GM23338 (cell line): Measurements from ENCODE around the gene CD6. TPM values are rescaled to one million over a fixed set of nuclear protein-coding genes. Genes with fewer than 3 reads are reported as not detected.

ENCODE experiments used
- ATAC-seq: fragments of 200-7000 bp; cut with Tn5 transposase; 3 replicates; pipeline ENCODE4 v1.9.1; 2020
- DNase-seq: peaks from one replicate; pipeline ENCODE4 v3.0.0-alpha.2; 2015; ENCODE audit warnings: low spot score
- H2AFZ ChIP-seq: fragments of 200-600 bp; sonication (generic); 2 replicates; pipeline ENCODE4 v1.8.0; 2016; ENCODE audit warnings: antibody characterized with exemption, mild to moderate bottlenecking, moderate library complexity
- H3F3A ChIP-seq: fragments of 200-600 bp; sonication (generic); replicated peaks from 2 replicates; pipeline ENCODE4 v1.8.0; 2017; ENCODE audit warnings: antibody characterized with exemption, mixed run types, low read depth
- H3K27ac ChIP-seq: fragments of 200-600 bp; sonication (generic); 2 replicates; pipeline ENCODE4 v1.6.1; 2016; ENCODE audit warnings: low read depth
- H3K27me3 ChIP-seq: fragments of 200-600 bp; sonication (generic); 2 replicates; pipeline ENCODE4 v1.8.0; 2016; ENCODE audit warnings: mild to moderate bottlenecking, mixed run types, moderate library complexity; ENCODE audit not compliant: insufficient read depth
- H3K36me3 ChIP-seq: fragments of 200-600 bp; sonication (generic); 2 replicates; pipeline ENCODE4 v1.8.0; 2016; ENCODE audit warnings: mild to moderate bottlenecking; ENCODE audit not compliant: insufficient read depth
- H3K4me1 ChIP-seq: fragments of 200-600 bp; sonication (generic); 2 replicates; pipeline ENCODE4 v1.8.0; 2016; ENCODE audit warnings: mild to moderate bottlenecking, moderate library complexity; ENCODE audit not compliant: insufficient read depth
- H3K4me2 ChIP-seq: fragments of 200-600 bp; sonication (generic); 2 replicates; pipeline ENCODE4 v1.7.1; 2017; ENCODE audit warnings: mixed run types
- H3K4me3 ChIP-seq: fragments of 200-600 bp; sonication (generic); 2 replicates; pipeline ENCODE4 v1.6.1; 2016; ENCODE audit warnings: mixed run types
- H3K79me2 ChIP-seq: fragments of 200-600 bp; sonication (generic); replicated peaks from 2 replicates; pipeline ENCODE4 v1.8.0; 2017; ENCODE audit warnings: mild to moderate bottlenecking; ENCODE audit not compliant: insufficient read depth
- H3K9me2 ChIP-seq: fragments of 200-600 bp; sonication (generic); 2 replicates; pipeline ENCODE4 v1.8.0; 2017; ENCODE audit not compliant: insufficient read depth
- H4K20me1 ChIP-seq: fragments of 200-600 bp; sonication (generic); replicated peaks from 2 replicates; pipeline ENCODE4 v1.8.0; 2017; ENCODE audit warnings: mild to moderate bottlenecking; ENCODE audit not compliant: insufficient read depth
- H3K27ac Mint-ChIP-seq: 2 replicates; pipeline ENCODE4 v1.8.0; 2020; ENCODE audit warnings: inconsistent platforms, mild to moderate bottlenecking, moderate library complexity, mixed read lengths
- H3K27me3 Mint-ChIP-seq: 3 replicates; pipeline ENCODE4 v1.8.0; 2022; ENCODE audit warnings: low read depth, mild to moderate bottlenecking, moderate library complexity, mixed read lengths, inconsistent platforms; ENCODE audit not compliant: insufficient read depth, poor library complexity
- H3K36me3 Mint-ChIP-seq: 3 replicates; pipeline ENCODE4 v1.8.0; 2021; ENCODE audit warnings: low read depth, mild to moderate bottlenecking, inconsistent platforms, moderate library complexity, mixed read lengths
- H3K4me1 Mint-ChIP-seq: 3 replicates; pipeline ENCODE4 v1.8.0; 2020; ENCODE audit warnings: mild to moderate bottlenecking, inconsistent platforms, mixed read lengths
- H3K4me3 Mint-ChIP-seq: 3 replicates; pipeline ENCODE4 v1.8.0; 2021; ENCODE audit warnings: moderate library complexity, mild to moderate bottlenecking, inconsistent platforms, mixed read lengths
- H3K9me3 Mint-ChIP-seq: 3 replicates; pipeline ENCODE4 v1.8.0; 2020; ENCODE audit warnings: moderate library complexity, mild to moderate bottlenecking, inconsistent platforms, mixed read lengths
- CREB1 ChIP-seq: fragments of 250-450 bp; sonication (Bioruptor Pico); IDR thresholded peaks from 2 replicates; pipeline ENCODE4 v1.5.0; 2020; ENCODE audit warnings: low read depth, mild to moderate bottlenecking, moderate library complexity
- EZH2 ChIP-seq: fragments of 200-600 bp; sonication (generic); IDR thresholded peaks from one replicate; pipeline ENCODE4 v1.8.0; 2017; ENCODE audit warnings: antibody characterized with exemption, mild to moderate bottlenecking, low read depth; ENCODE audit not compliant: unreplicated experiment
- EZH2phosphoT487 ChIP-seq: fragments of 200-600 bp; sonication (generic); IDR thresholded peaks from one replicate; pipeline ENCODE4 v1.8.1; 2018; ENCODE audit warnings: antibody characterized with exemption; ENCODE audit not compliant: unreplicated experiment
- JUNB ChIP-seq: IDR thresholded peaks from one replicate; pipeline ENCODE4 v1.6.1; 2016; ENCODE audit warnings: antibody characterized with exemption; ENCODE audit not compliant: unreplicated experiment
- NANOG ChIP-seq: IDR thresholded peaks from 2 replicates; pipeline ENCODE4 v1.6.1; 2016; ENCODE audit warnings: antibody characterized with exemption, borderline replicate concordance
- POLR2AphosphoS5 ChIP-seq: IDR thresholded peaks from 2 replicates; pipeline ENCODE4 v1.6.1; 2016; ENCODE audit warnings: antibody characterized with exemption, low read depth
- REST ChIP-seq: IDR thresholded peaks from one replicate; pipeline ENCODE4 v1.6.1; 2018; ENCODE audit warnings: antibody characterized with exemption; ENCODE audit not compliant: unreplicated experiment
- ZNF331 ChIP-seq: fragments of 250-450 bp; sonication (Bioruptor Pico); IDR thresholded peaks from 2 replicates; pipeline ENCODE4 v1.5.0; 2020; ENCODE audit warnings: low read depth, mild to moderate bottlenecking, moderate library complexity
- polyA plus RNA-seq: library from polyadenylated mRNA; unstranded; fragments of >200 nt; fragmentation: Nextera tagmentation; extraction: Ambion mirVana; gene quantifications from 2 replicates; pipeline ENCODE4 v1.2.1, GENCODE V29; 2016
- total RNA-seq: library from RNA; depleted of rRNA; stranded (reverse); fragments of >200 nt; shearing (Covaris generic); gene quantifications from 2 replicates; pipeline ENCODE4 v1.2.3, GENCODE V29; 2014
- TF ChIP-seq, protein P1 (sequence below), 2 experiments: fragments of 200-600 bp in 1 of 2; sonication (generic) in 1 of 2; conservative IDR thresholded peaks; 2 replicates each; pipeline versions ENCODE4 v1.5.1 to v1.6.1; 2016 to 2017; ENCODE audit warnings: antibody characterized with exemption in 2 of 2, low read depth in 2 of 2, mild to moderate bottlenecking in 2 of 2, moderate library complexity in 1 of 2

Gene CD6
- total and polyA plus RNA-seq, 2 experiments from 2014 or later: 0.49 TPM; not detected in 1

DNA sequence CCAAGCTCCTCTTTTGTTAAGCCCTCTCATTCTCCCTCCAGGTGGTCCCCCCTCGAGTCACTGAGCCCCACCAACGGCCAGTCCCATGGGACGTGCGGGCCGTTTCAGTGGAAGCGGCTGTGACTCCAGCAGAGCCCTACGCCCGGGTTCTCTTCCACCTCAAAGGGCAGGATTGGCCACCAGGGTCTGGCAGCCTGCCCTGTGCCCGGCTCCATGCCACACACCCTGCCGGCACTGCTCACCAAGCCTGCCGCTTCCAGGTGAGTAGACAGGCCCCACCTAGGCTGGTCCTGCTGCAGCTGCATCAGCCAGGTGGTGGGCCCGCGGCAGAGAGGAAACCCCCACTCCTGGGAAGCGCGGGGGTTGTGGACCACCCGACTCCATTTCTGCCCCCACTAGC, 43.9 kb upstream of the CD6 start:
- ATAC-seq: no peak
- no peak overlapping the region for H2AFZ ChIP-seq
- Mint-ChIP-seq H3K27me3 (peaks cover 6% of the 10 kb centered on the region), H3K4me3 (no peak overlapping the region), H3K36me3 (peaks cover 50% of the 10 kb centered on the region), H3K9me3 (no peaks in the 10 kb centered on the region; the same call in 2 of the 3 replicates), H3K27ac (no peak overlapping the region), H3K4me1 (peaks cover 24% of the 10 kb centered on the region)
- H3K27ac ChIP-seq: no peak overlapping the region
- peaks cover 11% of the 10 kb centered on the region; the same call in 1 of the 2 replicates for H4K20me1 ChIP-seq
- H3K4me2 ChIP-seq: no peak overlapping the region
- 0 out of 2 replicates have a peak, but pooled peaks cover 6% of the 10 kb centered on the region for H3K36me3 ChIP-seq
- H3K9me2 ChIP-seq: no peaks in the 10 kb centered on the region
- TF ChIP-seq JUNB: no peak
- no peak for TF ChIP-seq EZH2phosphoT487
- TF ChIP-seq POLR2AphosphoS5: no peak
- no peak for TF ChIP-seq REST
- TF ChIP-seq, protein P1, sequence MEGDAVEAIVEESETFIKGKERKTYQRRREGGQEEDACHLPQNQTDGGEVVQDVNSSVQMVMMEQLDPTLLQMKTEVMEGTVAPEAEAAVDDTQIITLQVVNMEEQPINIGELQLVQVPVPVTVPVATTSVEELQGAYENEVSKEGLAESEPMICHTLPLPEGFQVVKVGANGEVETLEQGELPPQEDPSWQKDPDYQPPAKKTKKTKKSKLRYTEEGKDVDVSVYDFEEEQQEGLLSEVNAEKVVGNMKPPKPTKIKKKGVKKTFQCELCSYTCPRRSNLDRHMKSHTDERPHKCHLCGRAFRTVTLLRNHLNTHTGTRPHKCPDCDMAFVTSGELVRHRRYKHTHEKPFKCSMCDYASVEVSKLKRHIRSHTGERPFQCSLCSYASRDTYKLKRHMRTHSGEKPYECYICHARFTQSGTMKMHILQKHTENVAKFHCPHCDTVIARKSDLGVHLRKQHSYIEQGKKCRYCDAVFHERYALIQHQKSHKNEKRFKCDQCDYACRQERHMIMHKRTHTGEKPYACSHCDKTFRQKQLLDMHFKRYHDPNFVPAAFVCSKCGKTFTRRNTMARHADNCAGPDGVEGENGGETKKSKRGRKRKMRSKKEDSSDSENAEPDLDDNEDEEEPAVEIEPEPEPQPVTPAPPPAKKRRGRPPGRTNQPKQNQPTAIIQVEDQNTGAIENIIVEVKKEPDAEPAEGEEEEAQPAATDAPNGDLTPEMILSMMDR (conservative IDR thresholded peaks at IDR 0.05; ENCODE audit: low read depth in 2 of 2): no peak
- no peak for TF ChIP-seq EZH2
- TF ChIP-seq NANOG: no peak
- no peak for TF ChIP-seq ZNF331
- no peak for TF ChIP-seq CREB1
- H3K27me3 ChIP-seq: peaks cover 10% of the 10 kb centered on the region; the same call in 1 of the 2 replicates
- DNase-seq: no peak
- peaks cover 6% of the 10 kb centered on the region for H3K4me1 ChIP-seq
- H3K79me2 ChIP-seq: no peaks in the 10 kb centered on the region
- no peaks in the 10 kb centered on the region for H3F3A ChIP-seq
- H3K4me3 ChIP-seq: no peak overlapping the region

DNA sequence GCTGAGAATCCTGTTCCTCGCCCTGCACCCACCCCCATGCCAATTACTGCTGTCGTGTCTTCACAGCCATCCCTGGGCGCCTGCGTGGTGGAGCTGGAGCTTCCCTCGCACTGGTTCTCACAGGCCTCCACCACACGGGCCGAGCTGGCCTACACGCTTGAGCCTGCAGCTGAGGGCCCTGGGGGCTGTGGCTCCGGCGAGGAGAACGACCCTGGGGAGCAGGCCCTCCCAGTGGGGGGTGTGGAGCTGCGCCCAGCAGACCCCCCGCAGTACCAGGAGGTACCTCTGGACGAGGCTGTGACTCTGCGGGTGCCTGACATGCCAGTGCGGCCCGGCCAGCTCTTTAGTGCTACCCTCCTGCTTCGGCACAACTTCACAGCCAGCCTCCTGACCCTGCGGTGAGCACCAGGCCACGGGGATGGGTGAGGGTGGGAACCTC, 42.9 kb upstream of the CD6 start:
- ATAC-seq (no peak), DNase-seq (no peak)
- Mint-ChIP-seq H3K9me3 (no peaks in the 10 kb centered on the region), H3K27me3 (peaks cover 6% of the 10 kb centered on the region), H3K27ac (no peak overlapping the region), H3K36me3 (peaks cover 47% of the 10 kb centered on the region), H3K4me1 (peaks cover 21% of the 10 kb centered on the region), H3K4me3 (no peak overlapping the region)
- Histone ChIP-seq H3K36me3 (0 out of 2 replicates have a peak, but pooled peaks cover 6% of the 10 kb centered on the region), H3K27me3 (peaks cover 10% of the 10 kb centered on the region; the same call in 1 of the 2 replicates), H4K20me1 (peaks cover 11% of the 10 kb centered on the region; the same call in 1 of the 2 replicates), H3K27ac (no peak overlapping the region), H3K79me2 (no peaks in the 10 kb centered on the region), H3K9me2 (no peaks in the 10 kb centered on the region), H3K4me3 (no peak overlapping the region), H3K4me1 (peaks cover 6% of the 10 kb centered on the region), H3F3A (no peaks in the 10 kb centered on the region), H2AFZ (no peak overlapping the region), H3K4me2 (no peak overlapping the region)
- TF ChIP-seq CREB1 (no peak), EZH2 (no peak), REST (no peak)
